ENCODE measurements around the gene NOD1.

Gene NOD1

GRCh38 chr7:30460246-30460633, 18.3 kb downstream of the NOD1 start:
- Histone ChIP-seq H3K27ac (ENCODE audit: extremely low read depth, low read depth, low read length) (no peak overlapping the region), H3K9me3 (ENCODE audit: control insufficient read depth, insufficient read depth, low read depth, low read length) (no peaks in the 10 kb centered on the region), H3K4me1 (ENCODE audit: control insufficient read depth, insufficient read depth, low read length) (no peaks in the 10 kb centered on the region), H3K36me3 (ENCODE audit: control insufficient read depth in 2 of 2, insufficient read depth in 1 of 2, low read length in 2 of 2) (peaks cover 0 to 8% of the 10 kb centered on the region in 2 experiments; a peak in 2 of 3 replicates), H3K4me3 (ENCODE audit: low read depth, low read length) (no peak overlapping the region)
- ChIA-PET CTCF (interaction anchor here (0.6 kb wide), 1 partner anchor 13 kb away, joined by 3 read pairs; no protein-coding TSS in a partner anchor), POLR2A (no interaction called here)
- no peak for TF ChIP-seq ZNF324 (tag by site-specific recombination; IDR thresholded peaks at IDR 0.05)
- no peak for TF ChIP-seq REST (tag by site-specific recombination; IDR thresholded peaks at IDR 0.05)
- TF ChIP-seq ZNF548 (tag by site-specific recombination; IDR thresholded peaks at IDR 0.05) = no peak
- TF ChIP-seq ZNF114 (tag by site-specific recombination; IDR thresholded peaks at IDR 0.05) = no peak
- no peak for TF ChIP-seq HOXD13 (CRISPR knock-in tag; IDR thresholded peaks at IDR 0.05; ENCODE audit: borderline replicate concordance)
- TF ChIP-seq REPIN1 (tag by site-specific recombination; IDR thresholded peaks at IDR 0.05; ENCODE audit: low read depth) = no peak
- TF ChIP-seq SP2 (tag by site-specific recombination; IDR thresholded peaks at IDR 0.05) = no peak
- TF ChIP-seq ZNF785 (tag by site-specific recombination; IDR thresholded peaks at IDR 0.05) = no peak
- no peak for TF ChIP-seq ZNF501 (tag by site-specific recombination; IDR thresholded peaks at IDR 0.05)
- no peak for TF ChIP-seq ZNF274 (IDR thresholded peaks at IDR 0.05; ENCODE audit: low read length)
- TF ChIP-seq ZNF274 (tag by site-specific recombination; IDR thresholded peaks at IDR 0.05; ENCODE audit: borderline replicate concordance) = no peak
- no peak for TF ChIP-seq ZNF140 (tag by site-specific recombination; IDR thresholded peaks at IDR 0.05)
- TF ChIP-seq ZNF658 (tag by site-specific recombination; IDR thresholded peaks at IDR 0.05) = no peak
- TF ChIP-seq IKZF3 (tag by site-specific recombination; IDR thresholded peaks at IDR 0.05) = no peak
- TF ChIP-seq GLIS2 (tag by site-specific recombination; IDR thresholded peaks at IDR 0.05) = no peak
- no peak for TF ChIP-seq SP3 (tag by site-specific recombination; IDR thresholded peaks at IDR 0.05)
- no peak for TF ChIP-seq ZBTB17 (tag by site-specific recombination; IDR thresholded peaks at IDR 0.05)
- no peak for TF ChIP-seq ZBTB8A (tag by site-specific recombination; IDR thresholded peaks at IDR 0.05)

DNA sequence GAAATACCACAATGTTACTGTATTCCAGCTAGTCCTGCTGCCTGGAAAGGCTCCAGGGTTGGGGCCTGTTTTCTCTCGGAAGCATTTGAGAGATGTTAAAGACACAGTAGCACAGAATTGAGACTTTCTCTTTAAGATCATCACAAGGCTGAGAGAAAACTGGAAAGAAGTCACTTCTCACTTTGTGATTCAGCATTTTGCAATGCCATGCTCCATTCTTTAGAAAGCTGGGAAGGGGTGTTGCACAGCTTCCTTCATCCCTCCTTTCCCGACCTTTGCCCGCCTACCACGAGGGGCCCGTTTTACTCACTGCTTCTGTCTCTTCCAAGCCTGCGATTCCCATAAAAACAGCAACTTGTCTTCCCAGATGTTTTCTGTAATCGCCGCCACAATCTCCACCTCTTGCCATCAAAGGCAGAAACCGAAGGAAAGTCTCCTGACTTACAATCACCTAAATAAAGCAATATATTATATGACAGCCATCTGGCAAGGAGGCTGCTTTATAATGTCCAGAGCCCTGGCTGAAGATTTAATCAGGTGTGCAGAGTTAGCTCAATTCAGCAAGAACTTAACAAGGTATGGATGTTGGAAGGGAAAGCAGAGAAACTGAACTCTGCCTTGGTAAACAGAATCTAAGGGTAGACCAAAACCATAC, 18.9 kb downstream of the NOD1 start:
- POLR2A ChIA-PET = no interaction called here
- H3K36me3 ChIP-seq (ENCODE audit: control insufficient read depth in 2 of 2, insufficient read depth in 1 of 2, low read length in 2 of 2) = peaks cover 0 to 12% of the 10 kb centered on the region in 2 experiments; a peak in 2 of 3 replicates
- CTCF ChIA-PET = interaction anchor here (0.9 kb wide), 1 partner anchor 182 kb away, joined by 3 read pairs; no protein-coding TSS in a partner anchor
- no peaks in the 10 kb centered on the region for H3K4me1 ChIP-seq (ENCODE audit: control insufficient read depth, insufficient read depth, low read length)
- no peak overlapping the region for H3K4me3 ChIP-seq (ENCODE audit: low read depth, low read length)
- no peaks in the 10 kb centered on the region for H3K9me3 ChIP-seq (ENCODE audit: control insufficient read depth, insufficient read depth, low read depth, low read length)
- no peak overlapping the region for H3K27ac ChIP-seq (ENCODE audit: extremely low read depth, low read depth, low read length)
- TF ChIP-seq, protein P1, sequence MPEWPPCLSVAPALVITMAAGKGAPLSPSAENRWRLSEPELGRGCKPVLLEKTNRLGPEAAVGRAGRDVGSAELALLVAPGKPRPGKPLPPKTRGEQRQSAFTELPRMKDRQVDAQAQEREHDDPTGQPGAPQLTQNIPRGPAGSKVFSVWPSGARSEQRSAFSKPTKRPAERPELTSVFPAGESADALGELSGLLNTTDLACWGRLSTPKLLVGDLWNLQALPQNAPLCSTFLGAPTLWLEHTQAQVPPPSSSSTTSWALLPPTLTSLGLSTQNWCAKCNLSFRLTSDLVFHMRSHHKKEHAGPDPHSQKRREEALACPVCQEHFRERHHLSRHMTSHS (tag by site-specific recombination; IDR thresholded peaks at IDR 0.05) = no peak
- TF ChIP-seq SALL2 (tag by site-specific recombination; IDR thresholded peaks at IDR 0.05; ENCODE audit: borderline replicate concordance) (no peak), ZNF112 (tag by site-specific recombination; IDR thresholded peaks at IDR 0.05) (no peak), WT1 (tag by site-specific recombination; IDR thresholded peaks at IDR 0.05) (no peak), MZF1 (tag by site-specific recombination; IDR thresholded peaks at IDR 0.05; ENCODE audit: borderline replicate concordance) (no peak), ZNF555 (tag by site-specific recombination; conservative IDR thresholded peaks at IDR 0.05) (no peak), ZNF132 (tag by site-specific recombination; IDR thresholded peaks at IDR 0.05; ENCODE audit: borderline replicate concordance) (no peak), ELK4 (IDR thresholded peaks at IDR 0.05; ENCODE audit: borderline replicate concordance, low read depth, low read length) (no peak)

Measured in HEK293 (cell line).